Measurements from ENCODE around the gene DNAH14. TPM values are rescaled to one million over a fixed set of nuclear protein-coding genes. Genes with fewer than 3 reads are reported as not detected.

Gene DNAH14
- total and polyA plus RNA-seq, 9 of the 15 experiments (the other 6 are each of a cell fraction or from before 2014, with no cell fraction given), result 58.4 to 142 (median 98.4) TPM

DNA sequence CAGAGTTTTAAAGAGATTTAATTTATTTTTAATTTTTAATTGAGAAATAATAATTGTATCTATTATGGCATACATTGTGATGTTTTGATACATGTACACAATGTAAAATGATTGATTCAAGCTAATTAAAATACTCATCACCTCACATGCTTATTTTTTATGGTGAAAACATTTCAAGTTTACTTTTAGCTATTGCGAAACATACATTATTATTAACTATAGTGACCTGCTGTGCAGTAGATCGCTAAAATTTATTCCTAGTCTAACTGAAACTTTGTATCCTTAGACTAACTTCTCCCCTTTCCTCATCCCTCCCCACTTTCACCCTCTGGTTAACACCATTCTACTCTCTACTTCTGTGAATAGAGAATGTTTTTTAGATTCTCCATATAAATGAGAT, 191.6 kb downstream of the DNAH14 start (continued):
- TF ChIP-seq ETV6 (IDR thresholded peaks at IDR 0.05; ENCODE audit: borderline replicate concordance in 1 of 2, low read depth in 2 of 2, low read length in 1 of 2) (no peak), ETV6 (CRISPR knock-in tag; IDR thresholded peaks at IDR 0.05; ENCODE audit: borderline replicate concordance) (no peak), PBX2 (CRISPR knock-in tag; IDR thresholded peaks at IDR 0.05; ENCODE audit: low read depth) (no peak), PBX2 (tag; conservative IDR thresholded peaks at IDR 0.05; ENCODE audit: low read depth) (no peak), CREM (IDR thresholded peaks at IDR 0.05; ENCODE audit: low read depth) (no peak), RAD51 (IDR thresholded peaks at IDR 0.05; ENCODE audit: borderline replicate concordance, low read depth) (no peak), CEBPB (tag; IDR thresholded peaks at IDR 0.05) (peak; percentile 86), POLR3G (IDR thresholded peaks at IDR 0.05; ENCODE audit: extremely low read depth, insufficient read length, insufficient replicate concordance) (no peak), ZBTB1 (CRISPR knock-in tag; IDR thresholded peaks at IDR 0.05; ENCODE audit: borderline replicate concordance, low read depth) (no peak), L3MBTL2 (IDR thresholded peaks at IDR 0.05) (no peak)
- TF ChIP-seq, protein P1, sequence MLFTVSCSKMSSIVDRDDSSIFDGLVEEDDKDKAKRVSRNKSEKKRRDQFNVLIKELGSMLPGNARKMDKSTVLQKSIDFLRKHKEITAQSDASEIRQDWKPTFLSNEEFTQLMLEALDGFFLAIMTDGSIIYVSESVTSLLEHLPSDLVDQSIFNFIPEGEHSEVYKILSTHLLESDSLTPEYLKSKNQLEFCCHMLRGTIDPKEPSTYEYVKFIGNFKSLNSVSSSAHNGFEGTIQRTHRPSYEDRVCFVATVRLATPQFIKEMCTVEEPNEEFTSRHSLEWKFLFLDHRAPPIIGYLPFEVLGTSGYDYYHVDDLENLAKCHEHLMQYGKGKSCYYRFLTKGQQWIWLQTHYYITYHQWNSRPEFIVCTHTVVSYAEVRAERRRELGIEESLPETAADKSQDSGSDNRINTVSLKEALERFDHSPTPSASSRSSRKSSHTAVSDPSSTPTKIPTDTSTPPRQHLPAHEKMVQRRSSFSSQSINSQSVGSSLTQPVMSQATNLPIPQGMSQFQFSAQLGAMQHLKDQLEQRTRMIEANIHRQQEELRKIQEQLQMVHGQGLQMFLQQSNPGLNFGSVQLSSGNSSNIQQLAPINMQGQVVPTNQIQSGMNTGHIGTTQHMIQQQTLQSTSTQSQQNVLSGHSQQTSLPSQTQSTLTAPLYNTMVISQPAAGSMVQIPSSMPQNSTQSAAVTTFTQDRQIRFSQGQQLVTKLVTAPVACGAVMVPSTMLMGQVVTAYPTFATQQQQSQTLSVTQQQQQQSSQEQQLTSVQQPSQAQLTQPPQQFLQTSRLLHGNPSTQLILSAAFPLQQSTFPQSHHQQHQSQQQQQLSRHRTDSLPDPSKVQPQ (CRISPR knock-in tag; IDR thresholded peaks at IDR 0.05; ENCODE audit: borderline replicate concordance), result no peak
- TF ChIP-seq, protein P2, sequence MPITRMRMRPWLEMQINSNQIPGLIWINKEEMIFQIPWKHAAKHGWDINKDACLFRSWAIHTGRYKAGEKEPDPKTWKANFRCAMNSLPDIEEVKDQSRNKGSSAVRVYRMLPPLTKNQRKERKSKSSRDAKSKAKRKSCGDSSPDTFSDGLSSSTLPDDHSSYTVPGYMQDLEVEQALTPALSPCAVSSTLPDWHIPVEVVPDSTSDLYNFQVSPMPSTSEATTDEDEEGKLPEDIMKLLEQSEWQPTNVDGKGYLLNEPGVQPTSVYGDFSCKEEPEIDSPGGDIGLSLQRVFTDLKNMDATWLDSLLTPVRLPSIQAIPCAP (CRISPR knock-in tag; IDR thresholded peaks at IDR 0.05; ENCODE audit: borderline replicate concordance), result no peak
- TF ChIP-seq, protein P3, sequence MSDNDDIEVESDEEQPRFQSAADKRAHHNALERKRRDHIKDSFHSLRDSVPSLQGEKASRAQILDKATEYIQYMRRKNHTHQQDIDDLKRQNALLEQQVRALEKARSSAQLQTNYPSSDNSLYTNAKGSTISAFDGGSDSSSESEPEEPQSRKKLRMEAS (CRISPR knock-in tag; IDR thresholded peaks at IDR 0.05), result no peak

Measured in K562 (cell line).